ENCODE results near the gene GSDME.

The GSDME gene

DNA sequence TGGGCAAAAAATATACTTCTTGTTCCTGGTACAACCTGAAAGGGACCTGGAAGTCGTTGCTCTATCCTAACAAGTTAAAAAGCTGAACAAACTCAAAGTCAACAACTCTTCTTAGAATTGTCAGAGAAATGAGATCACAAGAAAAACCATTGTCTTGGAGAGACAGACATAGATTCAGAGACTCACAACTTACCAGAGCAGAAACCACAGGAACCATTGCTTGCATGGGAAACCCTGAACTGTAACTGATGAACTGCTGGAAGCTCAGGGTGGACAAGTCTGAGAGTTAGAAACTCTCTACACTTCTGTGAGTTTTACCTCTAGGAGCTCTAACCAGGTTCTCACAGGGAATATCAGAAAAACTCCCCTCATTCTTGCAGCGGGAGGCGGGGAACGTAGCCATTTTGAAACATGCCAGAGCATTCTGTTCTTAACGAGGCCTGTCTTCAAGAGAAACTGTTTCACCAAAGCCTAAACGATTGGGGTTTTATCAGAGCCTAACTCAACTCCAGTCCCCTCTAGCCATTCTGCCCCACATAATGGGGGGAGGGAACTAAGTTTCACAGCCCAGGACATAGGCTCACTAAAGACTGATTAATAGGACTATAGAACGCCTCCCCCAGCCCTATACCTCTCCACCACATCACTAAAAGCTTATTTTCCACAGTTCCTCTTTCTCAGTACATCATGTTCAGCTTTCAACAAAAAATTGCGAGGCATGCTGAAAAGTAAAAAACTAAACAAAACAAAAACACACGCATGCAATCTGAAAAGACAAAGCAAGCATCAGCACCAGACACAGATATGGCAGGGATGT is 12.0 kb upstream of the GSDME start:
- peaks cover 8% of the 10 kb centered on the region for H3K4me1 Mint-ChIP-seq
- no peak overlapping the region for H3K4me3 Mint-ChIP-seq
- peaks cover 8% of the 10 kb centered on the region for H3K9me3 Mint-ChIP-seq
- H3K36me3 Mint-ChIP-seq (ENCODE audit: low read depth): no peaks in the 10 kb centered on the region
- peaks cover 5% of the 10 kb centered on the region for H3K27me3 Mint-ChIP-seq (ENCODE audit: low read depth)
- TF ChIP-seq CTCF (IDR thresholded peaks at IDR 0.05; ENCODE audit: unreplicated experiment in 3 of 3): no peak
- no peak overlapping the region for H3K27ac Mint-ChIP-seq

DNA sequence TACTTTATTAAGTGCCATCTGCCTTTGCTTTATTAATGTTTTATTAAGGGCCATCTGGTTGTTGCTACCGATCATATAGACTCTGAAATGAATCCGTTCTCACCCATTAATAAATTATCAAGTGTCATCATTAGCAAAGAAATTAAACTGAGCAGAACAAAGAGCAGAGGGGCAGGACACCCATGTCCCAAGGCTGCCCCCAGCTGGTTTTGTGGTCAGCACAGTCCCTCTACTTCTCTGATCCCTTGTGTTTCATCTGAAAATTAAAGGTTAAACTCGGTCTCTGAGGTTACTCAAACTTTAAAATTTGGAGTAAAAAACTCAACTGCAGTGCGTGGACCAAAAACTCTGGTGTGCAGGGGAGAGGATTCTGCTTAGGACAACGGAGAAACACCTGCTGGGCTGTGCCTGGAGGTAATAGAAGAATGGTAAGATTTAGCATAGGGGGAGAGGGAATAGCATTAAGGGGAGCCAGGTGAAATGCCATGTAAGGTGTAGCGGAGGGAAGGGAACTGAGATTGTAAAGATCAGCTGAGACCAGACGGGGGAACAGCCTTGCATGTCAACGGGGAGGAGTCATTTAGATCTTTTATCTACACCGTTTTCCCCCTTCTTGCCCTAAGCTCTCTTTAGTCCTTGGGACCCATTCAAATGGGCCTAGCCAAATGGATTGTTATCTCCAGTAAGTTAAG is 10.8 kb upstream of the GSDME start:
- Mint-ChIP-seq H3K27me3 (ENCODE audit: low read depth) (peaks cover 5% of the 10 kb centered on the region), H3K4me3 (no peak overlapping the region), H3K36me3 (ENCODE audit: low read depth) (no peaks in the 10 kb centered on the region), H3K9me3 (peaks cover 8% of the 10 kb centered on the region), H3K27ac (no peak overlapping the region), H3K4me1 (peaks cover 13% of the 10 kb centered on the region)
- no peak for TF ChIP-seq CTCF (IDR thresholded peaks at IDR 0.05; ENCODE audit: unreplicated experiment in 3 of 3)

GRCh38 chr7:24764972-24765744 is 7.9 kb upstream of the GSDME start:
- Mint-ChIP-seq H3K27me3 (ENCODE audit: low read depth) (peaks cover 5% of the 10 kb centered on the region), H3K4me1 (peaks cover 13% of the 10 kb centered on the region), H3K9me3 (no peaks in the 10 kb centered on the region), H3K4me3 (no peak overlapping the region), H3K27ac (no peak overlapping the region), H3K36me3 (ENCODE audit: low read depth) (no peaks in the 10 kb centered on the region)
- no peak for TF ChIP-seq CTCF (IDR thresholded peaks at IDR 0.05; ENCODE audit: unreplicated experiment in 3 of 3)

GRCh38 chr7:24764011-24764410 is 6.7 kb upstream of the GSDME start:
- TF ChIP-seq CTCF (IDR thresholded peaks at IDR 0.05; ENCODE audit: unreplicated experiment in 3 of 3): no peak
- H3K4me1 Mint-ChIP-seq: peaks cover 13% of the 10 kb centered on the region
- H3K27ac Mint-ChIP-seq: no peak overlapping the region
- H3K27me3 Mint-ChIP-seq (ENCODE audit: low read depth): peaks cover 5% of the 10 kb centered on the region
- no peaks in the 10 kb centered on the region for H3K9me3 Mint-ChIP-seq
- no peaks in the 10 kb centered on the region for H3K36me3 Mint-ChIP-seq (ENCODE audit: low read depth)
- no peak overlapping the region for H3K4me3 Mint-ChIP-seq

- H3K9me3 Mint-ChIP-seq: no peaks in the 10 kb centered on the region
- peaks cover 13% of the 10 kb centered on the region for H3K4me1 Mint-ChIP-seq
- no peak overlapping the region for H3K27ac Mint-ChIP-seq
- H3K4me3 Mint-ChIP-seq: no peak overlapping the region
- H3K36me3 Mint-ChIP-seq (ENCODE audit: low read depth): no peaks in the 10 kb centered on the region
- TF ChIP-seq CTCF (IDR thresholded peaks at IDR 0.05; ENCODE audit: unreplicated experiment in 3 of 3): no peak
- H3K27me3 Mint-ChIP-seq (ENCODE audit: low read depth): peaks cover 7% of the 10 kb centered on the region
Observed at GRCh38 chr7:24763303-24763901, 6.1 kb upstream of the GSDME start.
